GM21825 (cell line): ENCODE data around the gene SCARF2.

ENCODE experiments used
- ATAC-seq: cut with Tn5 transposase; IDR thresholded peaks from one replicate; pipeline ENCODE4 v1.9.1; 2021; ENCODE audit warnings: mild to moderate bottlenecking, moderate library complexity; ENCODE audit not compliant: unreplicated experiment

Gene SCARF2

GRCh38 chr22:20441631-20442484 is 4.2 kb upstream of the SCARF2 start:
- ATAC-seq: no peak

GRCh38 chr22:20440637-20441591 is 3.3 kb upstream of the SCARF2 start:
- ATAC-seq: no peak

DNA sequence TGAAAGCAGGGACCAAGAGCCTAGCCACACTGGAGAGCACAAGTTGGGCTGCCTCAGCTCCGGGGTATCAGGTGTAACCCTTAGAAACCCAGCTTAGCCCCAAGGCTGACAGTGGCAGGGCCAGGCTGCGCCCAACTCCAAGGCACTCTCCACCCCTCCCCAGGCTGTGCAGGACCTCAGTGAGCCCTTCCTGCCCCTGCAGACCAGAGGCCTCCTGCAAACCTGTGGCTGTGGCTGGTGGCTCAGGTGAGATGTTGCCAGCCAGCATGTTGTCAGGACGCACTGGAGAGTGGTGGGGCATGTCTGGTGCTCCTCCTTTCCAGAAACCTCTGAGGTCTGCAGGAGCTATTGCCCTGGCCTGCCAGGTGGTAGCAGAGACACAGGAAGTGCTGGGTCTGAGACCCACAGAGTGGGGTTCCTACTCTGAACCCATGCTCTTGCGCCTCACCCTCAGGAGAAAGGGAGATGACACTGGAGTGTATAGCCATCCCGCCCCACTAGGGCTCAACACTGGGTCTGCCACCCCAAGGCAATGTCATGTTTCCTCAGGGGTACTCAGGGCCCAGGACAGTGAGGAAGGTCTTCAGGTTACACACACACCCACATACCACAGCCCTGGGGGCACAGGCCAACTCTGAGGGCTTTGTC is 2.4 kb upstream of the SCARF2 start:
- ATAC-seq: no peak

DNA sequence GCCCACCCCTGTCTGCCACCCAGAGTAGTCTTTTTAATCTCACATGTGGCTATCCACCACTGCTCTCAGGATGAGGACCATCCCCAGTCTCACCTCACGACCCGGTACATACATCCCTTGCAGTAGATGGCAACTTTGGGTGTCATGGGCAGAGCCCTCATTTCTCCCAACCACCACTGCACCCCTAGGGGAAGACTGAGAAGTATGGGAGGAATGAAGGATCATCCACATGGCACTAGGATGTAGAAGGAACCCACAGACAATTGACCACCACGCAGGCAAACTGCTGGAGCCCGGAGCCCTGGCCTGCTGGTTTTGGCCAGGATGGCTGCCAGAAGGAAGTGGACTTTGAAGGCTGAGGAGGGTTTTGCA is 1.9 kb upstream of the SCARF2 start:
- ATAC-seq: no peak

- ATAC-seq: no peak
These were observed 1.3 kb upstream of the SCARF2 start for GRCh38 chr22:20438678-20439492.

- ATAC-seq: no peak
These were observed 727 bp upstream of the SCARF2 start for GRCh38 chr22:20438427-20438677.

- no peak for ATAC-seq
These were observed 635 bp downstream of the SCARF2 start for GRCh38 chr22:20436768-20437612.

GRCh38 chr22:20436307-20436767 is 1.3 kb downstream of the SCARF2 start:
- ATAC-seq: no peak

- no peak for ATAC-seq
These were observed 2.0 kb downstream of the SCARF2 start for GRCh38 chr22:20435436-20436306.

- no peak for ATAC-seq
These were observed 2.9 kb downstream of the SCARF2 start for GRCh38 chr22:20434773-20435172.

- no peak for ATAC-seq
These were observed 3.3 kb downstream of the SCARF2 start for GRCh38 chr22:20434264-20434751.

DNA sequence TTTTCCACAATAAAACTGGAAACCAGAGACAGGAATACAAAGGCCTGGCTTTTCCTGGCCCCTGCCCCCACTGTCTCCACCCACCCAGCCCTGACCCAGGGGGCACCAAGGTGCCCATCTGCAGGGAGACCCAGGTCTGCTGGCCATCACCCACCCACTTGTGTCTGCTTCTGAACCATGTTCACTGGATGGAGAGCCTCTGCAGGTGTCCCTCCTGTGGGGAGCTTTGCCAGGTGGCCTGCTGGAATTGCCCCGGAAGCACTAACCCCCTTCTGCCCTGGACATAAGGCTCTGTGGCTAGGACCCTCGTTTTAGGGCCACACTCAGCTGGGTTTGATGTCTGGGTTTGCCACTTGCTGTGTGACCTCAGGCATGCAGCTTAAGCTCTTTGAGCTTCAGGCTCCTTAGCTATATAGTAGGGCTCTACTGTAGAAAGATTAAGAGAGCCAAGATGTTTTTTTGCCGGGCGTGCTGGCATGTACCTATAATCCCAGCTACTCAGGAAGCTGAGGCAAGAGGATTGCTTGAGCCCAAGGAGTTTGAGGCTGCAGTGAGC is 3.9 kb downstream of the SCARF2 start:
- no peak for ATAC-seq

DNA sequence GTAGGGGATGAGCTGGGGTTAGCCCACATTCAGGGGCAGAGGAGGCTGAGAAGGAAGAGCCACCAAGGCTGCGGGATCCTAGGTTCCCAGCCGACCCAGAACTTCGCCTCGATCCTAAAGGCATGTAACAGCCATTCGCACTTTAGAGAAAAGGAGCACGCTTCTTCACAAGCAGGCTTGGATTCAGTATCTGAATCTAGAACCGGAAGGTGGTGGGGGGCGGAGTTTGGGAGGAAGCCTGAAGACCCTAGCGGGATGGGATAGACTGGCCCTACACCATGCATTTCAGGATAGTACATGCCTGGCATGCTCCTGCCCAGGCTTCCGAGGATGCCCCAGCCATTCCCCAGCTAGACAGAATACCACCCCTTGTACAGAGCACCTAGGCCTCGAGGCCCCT is 4.4 kb downstream of the SCARF2 start:
- ATAC-seq: no peak

- no peak for ATAC-seq
These were observed 5.4 kb downstream of the SCARF2 start for GRCh38 chr22:20432244-20432686.

DNA sequence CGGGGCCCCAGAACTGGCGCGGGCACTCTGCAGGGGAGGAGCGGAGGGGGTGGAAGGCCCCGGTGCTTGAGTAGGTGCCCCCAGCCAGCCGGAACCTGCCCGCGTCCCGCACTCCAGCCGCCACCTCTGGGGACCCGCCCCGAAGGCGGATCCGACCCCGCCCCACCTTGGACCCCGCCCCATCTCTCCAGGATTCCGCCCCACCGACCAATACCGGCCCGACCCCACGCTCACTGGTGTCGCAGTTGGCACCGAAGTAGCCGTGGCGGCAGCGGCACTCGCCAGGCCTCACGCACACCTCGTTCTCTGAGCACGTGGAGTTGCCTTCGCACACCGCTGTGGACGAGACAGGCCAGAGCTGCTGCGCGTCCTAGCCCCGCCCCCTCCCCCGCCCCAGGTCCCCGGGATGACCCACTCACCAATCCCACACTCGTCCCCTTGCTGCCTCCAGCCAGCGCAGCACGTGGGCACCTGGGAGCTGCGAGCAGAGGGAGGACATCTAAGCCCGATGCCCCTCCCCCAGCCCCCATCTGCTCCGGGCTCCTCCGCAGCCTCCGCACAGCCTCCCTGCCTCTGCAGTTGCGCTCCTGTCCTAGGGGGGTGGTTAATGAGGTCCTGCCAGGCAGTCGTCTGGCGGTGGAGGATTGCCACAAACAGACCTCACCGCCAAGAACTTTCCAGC is 6.0 kb downstream of the SCARF2 start:
- no peak for ATAC-seq

- no peak for ATAC-seq
These were observed 6.7 kb downstream of the SCARF2 start for GRCh38 chr22:20430720-20431510.
